ENCODE results near the gene MDFIC.

DNA sequence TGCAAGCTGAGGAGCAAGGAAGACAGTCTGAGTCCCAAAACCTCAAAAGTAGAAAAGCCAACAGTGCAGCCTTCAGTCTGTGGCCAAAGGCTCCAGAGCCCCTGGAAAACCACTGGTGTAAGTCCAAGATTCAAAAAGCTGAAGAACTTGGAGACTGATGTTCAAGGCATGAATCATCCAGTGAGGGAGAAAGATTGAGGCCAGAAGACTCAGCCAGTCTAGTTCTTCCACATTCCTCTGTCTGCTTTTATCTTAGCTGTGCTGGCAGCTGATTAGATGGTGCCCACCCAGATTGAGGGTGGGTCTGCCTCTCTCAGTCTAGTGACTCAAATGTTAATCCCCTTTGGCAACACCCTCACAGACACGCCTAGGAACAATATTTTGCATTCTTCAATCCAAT is 20.1 kb upstream of the MDFIC start:
- TF ChIP-seq, protein P1, sequence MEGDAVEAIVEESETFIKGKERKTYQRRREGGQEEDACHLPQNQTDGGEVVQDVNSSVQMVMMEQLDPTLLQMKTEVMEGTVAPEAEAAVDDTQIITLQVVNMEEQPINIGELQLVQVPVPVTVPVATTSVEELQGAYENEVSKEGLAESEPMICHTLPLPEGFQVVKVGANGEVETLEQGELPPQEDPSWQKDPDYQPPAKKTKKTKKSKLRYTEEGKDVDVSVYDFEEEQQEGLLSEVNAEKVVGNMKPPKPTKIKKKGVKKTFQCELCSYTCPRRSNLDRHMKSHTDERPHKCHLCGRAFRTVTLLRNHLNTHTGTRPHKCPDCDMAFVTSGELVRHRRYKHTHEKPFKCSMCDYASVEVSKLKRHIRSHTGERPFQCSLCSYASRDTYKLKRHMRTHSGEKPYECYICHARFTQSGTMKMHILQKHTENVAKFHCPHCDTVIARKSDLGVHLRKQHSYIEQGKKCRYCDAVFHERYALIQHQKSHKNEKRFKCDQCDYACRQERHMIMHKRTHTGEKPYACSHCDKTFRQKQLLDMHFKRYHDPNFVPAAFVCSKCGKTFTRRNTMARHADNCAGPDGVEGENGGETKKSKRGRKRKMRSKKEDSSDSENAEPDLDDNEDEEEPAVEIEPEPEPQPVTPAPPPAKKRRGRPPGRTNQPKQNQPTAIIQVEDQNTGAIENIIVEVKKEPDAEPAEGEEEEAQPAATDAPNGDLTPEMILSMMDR (IDR thresholded peaks at IDR 0.05): no peak
- no peak for TF ChIP-seq POLR2A (IDR thresholded peaks at IDR 0.05)

Data from thyroid gland (tissue), 4 donors.